HG03457 (cell line): ENCODE results near the gene NR1I3.

Source experiments
- ATAC-seq: cut with Tn5 transposase; IDR thresholded peaks from one replicate; pipeline ENCODE4 v1.9.1; 2021; ENCODE audit warnings: moderate number of reproducible peaks; ENCODE audit not compliant: unreplicated experiment

NR1I3 gene

DNA sequence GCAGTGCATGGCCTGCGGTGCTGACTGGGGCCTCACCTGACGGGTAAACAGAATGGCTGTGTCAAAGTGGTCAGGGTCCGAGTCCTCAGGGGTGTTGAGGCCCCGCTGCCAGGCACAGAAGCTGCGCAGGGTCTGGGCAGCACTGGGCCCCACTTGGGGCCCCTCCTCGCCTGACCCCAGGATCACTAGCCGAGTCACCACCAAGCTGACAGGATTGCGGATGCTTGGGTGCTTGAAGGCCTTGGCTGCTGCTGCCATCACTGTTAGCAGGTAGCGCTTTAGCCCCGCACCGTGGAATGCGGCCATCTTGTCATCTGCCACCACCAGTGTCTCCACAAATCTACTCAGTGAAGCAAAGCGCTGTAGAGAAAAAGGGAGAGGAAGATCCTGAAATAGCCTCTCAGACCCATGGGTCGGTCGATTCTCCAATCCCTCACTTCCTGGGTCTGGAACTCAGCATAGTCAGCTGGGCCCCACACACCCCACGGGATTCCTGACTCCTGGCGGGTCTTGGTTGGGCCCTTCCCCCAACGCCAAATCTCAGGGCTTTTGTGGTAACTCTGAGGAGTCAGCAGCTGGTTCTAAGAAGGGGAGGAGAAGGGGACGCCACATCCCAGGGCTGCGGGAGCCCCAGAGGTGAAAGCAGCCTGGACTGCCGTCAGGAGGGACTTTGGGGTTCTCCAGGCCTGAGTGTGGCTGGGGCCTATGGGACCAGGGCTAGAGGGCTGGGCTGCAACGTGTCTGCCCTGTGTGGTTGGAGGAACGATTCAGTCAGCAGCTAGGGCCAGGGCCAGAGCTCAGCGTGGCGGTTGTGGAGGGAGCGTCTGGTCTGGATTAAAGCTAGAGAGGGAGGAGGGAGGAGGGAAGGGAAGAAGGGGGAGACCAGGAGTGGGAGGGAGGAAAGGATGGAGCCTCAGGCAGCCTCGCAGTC lies 41.2 kb downstream of the NR1I3 start:
- no peak for ATAC-seq

DNA sequence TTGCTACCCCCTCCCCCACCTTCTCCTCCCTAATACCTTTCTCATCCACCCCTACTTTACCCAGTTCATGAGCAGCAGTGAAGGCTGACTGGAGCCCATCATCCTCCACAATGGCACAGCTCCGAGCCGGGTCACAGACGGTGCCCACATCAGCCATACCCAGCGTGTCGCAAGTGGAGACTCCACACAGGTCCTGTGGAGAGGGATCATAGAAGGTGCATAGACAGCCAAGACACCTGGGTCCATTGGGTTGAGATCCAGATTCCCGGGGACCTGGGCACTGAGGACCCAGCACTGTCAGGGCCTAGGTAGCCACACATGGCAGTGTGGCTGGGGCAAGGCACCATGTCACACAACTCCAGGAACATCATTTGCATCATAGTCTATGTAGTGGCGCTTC lies 41.9 kb downstream of the NR1I3 start:
- no peak for ATAC-seq

DNA sequence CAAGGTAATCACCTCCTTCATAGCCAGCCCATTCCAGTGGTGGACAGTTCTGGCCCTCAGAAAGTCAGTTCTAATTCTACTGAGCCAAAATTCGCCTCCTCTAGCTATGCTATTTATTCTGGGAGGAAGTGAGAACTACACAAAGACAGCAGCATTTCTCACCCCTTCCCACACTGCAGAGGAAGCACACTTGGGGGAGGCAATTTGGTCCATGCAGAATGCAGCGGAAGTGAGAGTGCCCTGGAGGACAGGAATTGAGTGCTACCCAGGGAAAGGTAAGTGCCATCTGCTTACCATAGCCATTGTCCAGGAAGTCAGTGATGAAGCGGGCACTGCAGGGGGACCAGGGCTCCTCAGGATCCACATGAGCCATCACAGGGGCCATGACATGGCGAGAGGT lies 42.8 kb downstream of the NR1I3 start:
- no peak for ATAC-seq

DNA sequence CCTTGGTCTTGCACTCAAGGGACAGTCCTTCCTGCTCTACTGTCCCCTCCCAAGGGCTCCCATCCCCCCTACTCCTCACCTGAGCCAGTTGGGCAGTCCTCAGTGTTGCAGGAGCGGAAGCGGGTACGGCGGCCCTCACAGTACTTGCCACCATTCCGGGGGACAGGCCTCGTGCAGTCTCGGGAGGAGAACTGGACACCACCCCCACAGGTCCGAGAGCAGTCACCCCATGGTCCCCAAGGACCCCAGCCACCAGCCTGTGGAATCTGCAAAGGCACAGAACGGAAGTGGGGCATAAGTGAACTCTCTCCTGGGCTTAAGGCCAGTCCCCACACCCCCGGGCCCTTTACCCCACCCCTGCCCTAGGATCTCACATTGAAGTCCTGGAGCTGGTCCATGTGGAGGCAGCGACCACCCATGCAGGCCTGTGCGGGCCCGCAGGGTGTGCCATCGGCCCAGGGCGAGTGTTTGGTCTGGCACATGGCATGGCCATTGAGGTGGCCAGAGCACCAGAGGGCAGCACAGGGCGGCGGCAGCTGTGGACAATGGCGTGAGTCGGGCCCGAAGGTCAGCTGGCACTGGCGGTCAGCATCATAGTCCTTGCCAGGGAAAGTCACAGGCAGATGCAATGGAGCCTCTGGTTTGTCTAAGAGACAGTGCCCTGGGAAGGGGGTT lies 44.3 kb downstream of the NR1I3 start:
- ATAC-seq, result no peak

DNA sequence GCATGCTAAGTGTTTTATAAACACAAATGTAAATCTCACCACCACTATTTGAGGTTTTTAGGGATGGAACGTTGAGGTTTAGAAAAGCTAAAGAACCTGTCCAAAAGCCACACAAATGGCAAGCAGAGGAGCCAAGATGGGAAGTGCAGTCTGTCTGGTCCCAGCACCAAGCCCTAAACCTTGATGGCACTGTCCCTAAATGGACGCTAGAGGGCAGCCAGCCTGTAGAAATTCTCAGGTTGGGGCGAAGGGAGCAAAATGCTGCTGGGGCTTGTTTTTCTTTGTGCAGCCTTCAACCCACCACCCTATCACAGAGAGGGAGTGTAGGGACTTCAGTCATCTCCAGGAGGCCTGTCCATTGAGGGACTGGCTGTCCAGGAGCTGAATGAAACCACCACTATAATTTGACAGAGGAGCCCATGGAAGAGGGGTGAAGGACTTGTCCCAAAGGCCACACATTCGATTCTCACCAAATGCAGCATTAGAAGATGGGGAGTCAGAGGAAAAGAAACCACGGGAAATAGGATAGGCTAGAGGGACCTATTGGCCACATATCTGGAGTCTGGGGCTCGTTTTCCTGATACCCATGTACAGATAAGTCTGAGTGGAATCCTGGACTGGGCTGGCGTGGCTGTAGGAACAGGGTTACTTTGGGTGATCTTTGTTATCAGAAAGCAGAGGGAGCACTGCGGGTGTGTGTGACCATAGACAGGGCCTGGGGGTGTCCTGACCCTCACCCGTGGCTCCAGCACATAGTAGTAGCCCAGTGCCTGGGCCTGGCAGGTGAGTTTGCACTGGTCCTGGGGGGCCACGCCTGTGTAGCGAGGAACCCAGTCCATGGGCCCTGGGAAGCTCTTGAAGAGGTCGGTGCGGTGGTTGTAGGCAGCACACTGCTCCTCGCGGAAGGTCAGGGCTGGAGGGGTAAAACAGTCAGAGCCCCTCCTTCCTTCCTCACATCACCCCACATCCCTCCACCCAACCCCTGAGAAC lies 45.2 kb downstream of the NR1I3 start:
- ATAC-seq, result no peak

DNA sequence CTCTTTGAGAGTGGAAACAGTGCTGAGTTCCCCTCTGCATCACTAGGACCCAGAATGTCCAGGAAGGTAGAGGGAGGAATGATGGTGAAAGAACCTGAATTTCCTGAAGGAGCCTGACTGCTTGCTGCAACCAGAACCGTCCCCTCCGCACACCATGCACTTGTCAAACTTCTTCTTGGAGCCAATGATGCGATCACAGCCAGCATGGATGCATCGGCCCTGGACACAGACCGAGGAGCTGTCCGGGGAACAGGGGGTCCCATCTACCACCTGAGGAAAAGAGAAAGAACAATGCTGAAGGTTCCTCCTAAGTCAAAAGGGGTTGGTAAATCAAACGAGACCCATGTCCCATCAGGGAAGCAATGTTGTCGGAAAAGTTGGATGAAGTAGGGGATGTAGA lies 46.0 kb downstream of the NR1I3 start:
- ATAC-seq, result no peak

DNA sequence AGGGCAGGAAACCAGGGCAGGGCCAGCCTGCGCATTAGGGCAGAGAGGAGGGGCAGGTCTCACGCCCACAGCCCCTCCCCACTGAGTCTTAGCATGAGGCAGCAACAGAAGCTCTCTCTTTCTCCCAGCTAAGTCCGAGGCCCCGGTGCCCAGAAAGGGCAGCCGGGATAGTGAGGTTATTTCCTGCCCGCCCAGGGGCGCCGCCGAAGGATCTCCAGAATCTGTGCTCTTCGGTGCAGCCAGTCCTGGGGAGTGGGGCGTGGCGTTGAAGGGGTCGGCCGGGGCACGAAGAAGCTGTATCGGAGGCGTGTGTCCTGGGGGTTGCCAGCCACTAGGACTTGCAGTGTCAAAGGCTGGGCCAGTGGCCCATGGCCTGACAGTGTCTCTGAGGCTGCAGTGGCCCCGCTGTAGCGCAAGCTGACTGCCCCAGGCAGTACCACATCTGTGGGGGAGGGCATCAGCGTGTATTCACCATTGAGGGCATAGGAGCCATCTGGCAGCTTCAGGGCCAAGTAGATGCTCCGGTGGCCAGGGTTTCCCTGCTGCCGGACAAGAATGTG lies 47.0 kb downstream of the NR1I3 start:
- no peak for ATAC-seq

DNA sequence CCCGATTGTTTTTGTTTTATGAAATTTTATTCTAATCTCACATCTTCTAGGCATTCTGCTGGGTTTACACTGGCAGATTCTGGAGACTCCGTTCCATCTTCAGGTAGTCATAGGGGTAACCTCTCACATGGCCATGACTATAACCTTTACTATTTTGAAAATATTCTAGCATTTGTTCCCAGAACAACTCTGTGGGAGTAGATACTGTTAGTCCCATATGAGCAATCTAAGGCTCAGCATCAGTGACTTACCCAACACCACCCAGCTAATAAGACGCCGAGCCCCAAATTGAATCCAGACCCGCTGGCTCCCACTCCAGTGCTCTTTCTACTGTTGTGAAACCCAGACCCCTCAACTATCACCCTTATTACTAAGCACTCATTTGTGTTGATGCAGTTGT lies 49.0 kb downstream of the NR1I3 start:
- ATAC-seq, result no peak

DNA sequence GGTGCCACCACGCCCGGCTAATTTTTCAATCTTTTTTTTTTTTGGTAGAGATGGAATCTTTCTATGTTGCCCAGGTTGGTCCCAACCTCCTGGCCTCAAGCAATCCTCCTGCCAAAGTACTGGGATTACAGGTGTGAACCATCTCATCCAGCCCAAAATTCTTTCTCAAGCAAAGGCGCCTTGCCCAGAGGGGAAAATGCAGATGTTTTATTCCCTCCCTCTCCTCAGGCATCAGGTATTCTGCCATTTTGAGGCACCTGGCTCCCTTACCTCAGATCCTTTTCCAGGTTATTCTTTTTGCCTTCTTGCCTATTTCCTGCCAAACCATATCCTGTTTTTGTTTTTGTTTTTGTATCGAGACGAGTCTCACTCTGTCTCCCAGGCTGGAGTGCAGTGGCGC lies 49.6 kb downstream of the NR1I3 start:
- no peak for ATAC-seq

DNA sequence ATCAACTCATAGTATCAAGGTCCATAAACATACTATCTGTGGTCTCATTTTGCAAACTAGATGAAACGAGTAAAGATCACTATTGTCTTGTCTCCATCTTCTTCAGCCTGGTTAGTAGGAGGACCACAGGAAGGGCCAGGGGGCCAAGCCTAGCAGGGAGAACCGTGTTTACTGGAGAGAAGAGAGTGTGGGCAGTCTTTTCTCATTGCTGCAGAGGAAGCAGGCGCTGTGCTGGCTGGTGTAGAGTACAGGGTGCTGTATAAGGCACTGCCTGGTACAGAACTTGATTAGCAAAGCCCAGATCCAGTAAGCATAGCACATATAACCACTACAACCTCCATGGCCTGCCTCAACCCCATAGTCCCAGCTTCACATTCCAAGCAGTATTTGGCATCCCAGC lies 50.7 kb downstream of the NR1I3 start:
- no peak for ATAC-seq

DNA sequence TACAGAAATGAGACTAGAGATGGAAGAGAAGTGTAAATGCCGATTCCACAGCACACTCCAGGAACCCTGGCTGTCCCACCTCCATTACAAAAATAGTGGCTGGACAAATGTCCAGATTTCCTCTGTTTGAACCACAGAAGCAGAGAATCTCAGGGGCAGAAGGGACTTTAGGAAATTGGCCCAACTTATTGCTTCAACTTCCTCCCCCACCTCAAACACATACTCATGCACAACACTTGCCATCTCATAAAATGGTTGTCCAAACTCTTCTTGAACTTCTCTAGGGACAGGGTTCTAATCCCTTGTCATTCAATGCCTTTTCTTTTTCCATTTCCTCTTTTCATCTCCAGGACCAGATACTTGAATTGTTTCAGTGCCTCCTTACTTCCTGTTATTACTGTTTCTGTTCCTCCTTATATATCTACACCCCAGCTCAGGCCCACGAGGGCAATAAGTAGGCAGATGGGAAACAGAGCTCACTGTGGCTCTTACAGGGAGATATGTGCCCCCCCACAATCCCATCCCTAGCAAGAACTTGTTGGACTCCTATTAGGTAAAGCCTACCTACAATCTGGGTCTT lies 52.2 kb downstream of the NR1I3 start:
- ATAC-seq, result peak; percentile 15

DNA sequence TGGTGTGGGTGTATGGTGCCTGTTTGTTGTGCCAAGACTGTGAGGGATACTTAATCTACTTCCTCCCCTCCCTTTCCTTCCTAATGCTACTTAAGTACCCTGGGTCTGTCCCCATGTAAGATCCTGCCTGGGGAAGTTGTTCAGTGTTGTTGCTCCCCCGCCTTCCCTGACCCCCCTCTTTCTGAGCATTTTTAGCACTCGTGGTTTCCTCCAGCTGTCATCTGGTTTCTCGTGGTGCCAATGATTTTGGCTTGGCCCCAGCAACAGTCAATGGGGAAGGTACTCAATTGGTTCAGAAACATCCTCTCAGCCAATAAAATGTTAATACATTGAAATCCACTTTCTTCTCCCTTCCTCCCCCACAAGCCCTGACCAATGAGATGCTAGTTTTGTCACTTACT lies 52.7 kb downstream of the NR1I3 start:
- ATAC-seq, result peak; percentile 53

DNA sequence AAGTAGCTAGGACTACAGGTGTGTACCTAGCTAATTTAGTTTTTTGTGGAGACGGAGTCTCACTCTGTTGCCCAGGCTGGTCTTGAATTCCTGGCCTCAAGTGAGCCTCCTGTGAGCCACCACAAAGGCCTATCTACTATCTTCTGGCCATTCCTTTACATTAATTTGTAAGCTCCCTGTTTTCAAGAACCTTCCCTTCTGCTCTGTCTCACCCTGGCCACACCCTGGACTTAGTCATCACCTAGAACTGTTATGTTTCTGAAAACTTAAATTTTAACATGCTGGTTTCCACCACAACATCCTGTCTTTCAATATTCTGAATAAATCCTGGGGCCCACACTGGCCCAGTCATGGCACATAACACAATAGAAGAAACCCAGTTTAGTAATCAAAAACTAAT lies 55.8 kb downstream of the NR1I3 start:
- ATAC-seq, result no peak

DNA sequence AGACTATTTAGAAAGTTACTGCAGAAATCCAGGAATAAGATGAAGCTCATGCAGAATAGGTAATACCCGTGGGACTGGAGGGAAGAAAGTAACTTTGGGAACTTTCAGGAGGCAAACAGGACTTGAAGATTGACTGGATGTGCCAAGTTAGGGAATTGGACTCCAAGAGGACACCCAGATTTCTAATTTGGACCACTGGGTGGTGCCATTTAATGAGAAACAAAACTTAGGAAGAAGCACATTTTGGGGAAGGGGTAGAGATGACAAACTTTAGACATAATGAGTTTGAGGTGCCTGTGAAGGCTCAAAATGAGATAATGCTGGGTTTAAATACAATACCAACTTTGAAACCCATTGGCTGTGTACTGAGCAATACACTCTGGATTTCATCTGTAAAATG lies 57.4 kb downstream of the NR1I3 start:
- no peak for ATAC-seq

DNA sequence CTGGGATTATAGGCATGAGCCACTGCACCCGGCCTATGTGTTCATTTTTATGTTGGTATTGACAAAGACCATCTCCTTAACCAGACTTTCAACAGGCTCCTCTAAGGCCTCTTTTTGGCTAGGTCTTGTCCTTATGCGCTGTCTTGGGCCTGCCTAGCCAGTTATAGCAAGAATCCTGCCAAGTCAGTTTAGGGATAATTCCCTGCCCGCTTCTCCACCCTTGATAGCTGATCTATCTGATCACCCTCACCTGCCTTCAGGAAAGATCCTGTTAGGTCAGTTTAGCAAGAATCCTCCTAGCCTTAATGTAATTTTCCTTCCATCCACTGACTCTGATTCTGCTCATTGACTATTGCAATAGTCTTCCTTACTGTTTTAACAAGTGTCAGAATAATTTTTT lies 58.3 kb downstream of the NR1I3 start:
- ATAC-seq, result no peak
